Suprapubic skin (tissue), 4 donors: ENCODE measurements around the gene TSNAX.

Experiments used
- POLR2A ChIP-seq, 2 donors: fragments of 450-650 bp; IDR thresholded peaks; one replicate each; pipeline ENCODE4 v1.6.1; 2017; ENCODE audit warnings: antibody characterized with exemption in 2 of 2, mild to moderate bottlenecking in 2 of 2, moderate library complexity in 2 of 2
- POLR2AphosphoS5 ChIP-seq, 3 donors: sonication (generic); formaldehyde crosslinking; IDR thresholded peaks; one replicate each; pipeline ENCODE4 v1.6.1; 2017; ENCODE audit warnings: antibody characterized with exemption in 3 of 3

DNA sequence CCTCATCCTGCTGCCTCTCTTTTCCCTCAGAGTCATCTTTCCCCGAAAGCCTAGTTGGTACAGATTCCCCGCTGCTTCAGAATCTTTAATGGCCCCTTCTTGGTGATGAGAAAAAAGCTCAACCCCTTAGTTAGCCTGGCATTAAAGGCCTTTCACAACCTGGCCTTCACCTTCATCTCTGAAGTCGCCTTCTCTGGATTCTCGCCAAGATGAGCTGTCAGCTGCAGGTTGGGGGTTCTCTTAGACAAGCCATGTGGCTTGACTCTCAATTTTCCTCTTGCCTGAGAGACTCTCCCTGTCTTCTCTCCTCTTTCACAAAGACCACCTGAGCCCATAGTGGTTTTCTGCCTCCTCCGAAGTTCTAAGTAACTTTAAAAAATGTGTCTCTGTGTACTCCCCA is 82.6 kb downstream of the TSNAX start:
- TF ChIP-seq POLR2A (IDR thresholded peaks at IDR 0.05) (no peak), POLR2AphosphoS5 (IDR thresholded peaks at IDR 0.05) (no peak)
